Ishikawa (cell line): Measurements from ENCODE around the gene SLC1A4.

Experiments
- CREB1 ChIP-seq: IDR thresholded peaks from 2 replicates; pipeline ENCODE4 v1.6.1; 2012; ENCODE audit warnings: low read depth
- EP300 ChIP-seq: IDR thresholded peaks from 2 replicates; pipeline ENCODE4 v1.6.1; 2012; ENCODE audit warnings: borderline replicate concordance
- FOXM1 ChIP-seq: IDR thresholded peaks from 2 replicates; pipeline ENCODE4 v1.6.1; 2012; ENCODE audit warnings: low read depth, borderline replicate concordance
- MAX ChIP-seq: IDR thresholded peaks from 2 replicates; pipeline ENCODE4 v1.6.1; 2012
- YY1 ChIP-seq: IDR thresholded peaks from 2 replicates; pipeline ENCODE4 v1.6.1; 2012; ENCODE audit warnings: low read depth

GRCh38 chr2:65061146-65061909, 72.1 kb downstream of the SLC1A4 start:
- TF ChIP-seq MAX (no peak), CREB1 (no peak), YY1 (no peak), EP300 (no peak), FOXM1 (no peak)
